Natural killer cell treated with Interleukin-12 subunit alpha and Interleukin-12 subunit beta and Interleukin-15 and Interleukin-18, amount 100 ng/mL, for 72 hours (primary cell): Measurements from ENCODE around the gene POLD4. TPM values are rescaled to one million over a fixed set of nuclear protein-coding genes. Genes with fewer than 3 reads are reported as not detected.
"Not testable (repeated sequence)": the region's sequence is repeated elsewhere in the genome, so short reads cannot be mapped to it uniquely, and the experiment has no call there.

Experiments used
- ATAC-seq, 2 donors: fragments of 150-1000 bp; cut with Tn5 transposase in 1 of 2; sonication (Bioruptor Pico), chemical (Tn5 transposase) in 1 of 2; 2 replicates each; pipeline ENCODE4 v1.10.0; 2021
- DNase-seq: peaks from one replicate; pipeline ENCODE4 v3.0.0; 2022; ENCODE audit warnings: low spot score
- H3K27ac Mint-ChIP-seq, 2 donors: 1 replicate in 1 of 2; 2 replicates in 1 of 2; pipeline ENCODE4 v1.8.0; 2022; ENCODE audit warnings: mixed read lengths in 2 of 2, mild to moderate bottlenecking in 1 of 2, moderate library complexity in 1 of 2
- H3K27me3 Mint-ChIP-seq, 2 donors: 1 replicate in 1 of 2; 2 replicates in 1 of 2; pipeline ENCODE4 v1.8.0; 2022; ENCODE audit warnings: mixed read lengths in 2 of 2
- H3K36me3 Mint-ChIP-seq: one replicate; pipeline ENCODE4 v1.8.0; 2022; ENCODE audit warnings: mixed read lengths
- H3K4me1 Mint-ChIP-seq, 2 donors: 1 replicate in 1 of 2; 2 replicates in 1 of 2; pipeline ENCODE4 v1.8.0; 2022; ENCODE audit warnings: low read depth in 2 of 2, mixed read lengths in 2 of 2, mild to moderate bottlenecking in 1 of 2
- H3K4me3 Mint-ChIP-seq: one replicate; pipeline ENCODE4 v1.8.0; 2022; ENCODE audit warnings: mixed read lengths
- H3K9me3 Mint-ChIP-seq: 2 replicates; pipeline ENCODE4 v1.8.0; 2022; ENCODE audit warnings: mixed read lengths
- total RNA-seq, 2 donors: library from RNA; stranded (reverse); gene quantifications; one replicate each; pipeline ENCODE4 v1.2.3, GENCODE V29; 2022

POLD4 gene
- 10 to 100 TPM; 25.7 to 46.4 TPM for total RNA-seq

DNA sequence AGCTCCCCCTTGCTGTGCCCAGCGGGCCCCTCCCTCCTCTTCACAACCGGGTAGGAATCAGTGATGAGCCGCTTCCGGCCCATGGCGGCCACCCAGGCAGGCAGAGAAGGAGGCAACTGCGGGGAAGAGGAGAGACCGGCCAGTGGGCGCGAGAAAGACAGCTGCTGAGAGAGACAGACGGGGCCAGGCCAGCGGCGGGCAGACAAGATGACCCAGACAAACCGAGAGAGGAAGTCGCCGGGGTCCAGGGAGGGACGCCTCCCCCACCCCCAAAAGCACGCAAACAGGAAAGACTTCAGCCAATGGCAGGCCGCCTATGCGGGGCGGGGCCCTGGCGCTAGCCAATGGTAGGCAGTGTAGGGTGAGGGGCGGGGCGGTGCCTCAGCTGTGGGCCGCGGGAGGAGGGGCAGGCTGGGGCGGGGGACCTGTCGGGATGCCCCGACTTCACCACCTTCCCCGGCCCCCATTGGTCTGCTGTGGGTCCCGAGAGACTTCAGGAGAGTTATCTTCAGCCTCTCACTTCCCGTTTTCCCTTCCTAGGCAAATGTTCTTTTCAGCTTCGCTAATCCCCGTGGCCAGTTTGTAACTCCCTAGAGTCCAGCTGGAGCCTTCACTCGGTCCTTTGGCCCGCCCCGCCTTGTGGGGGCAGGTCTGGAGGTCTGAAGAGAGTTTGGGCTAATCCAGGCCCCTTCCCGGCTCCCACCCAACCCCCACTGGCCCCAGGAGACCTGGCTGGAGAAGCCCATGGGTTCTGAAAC, at the start of gene POLD4:
TSS of gene POLD4 (minus strand) at position 230 of the 758 bp plus-strand sequence. CDS start at position 83, 147 bp downstream.
- DNase-seq (peak; percentile 98), ATAC-seq (peak; percentile 97)
- Mint-ChIP-seq H3K27ac (peak within 1 kb of the TSS; percentile 95 to 96), H3K36me3 (no peaks in the 10 kb centered on the region), H3K4me3 (peak within 1 kb of the TSS; percentile 91), H3K9me3 (no peaks in the 10 kb centered on the region), H3K27me3 (peaks cover 5 to 6% of the 10 kb centered on the region in 2 donors), H3K4me1 (peaks cover 29 to 39% of the 10 kb centered on the region in 2 donors)

DNA sequence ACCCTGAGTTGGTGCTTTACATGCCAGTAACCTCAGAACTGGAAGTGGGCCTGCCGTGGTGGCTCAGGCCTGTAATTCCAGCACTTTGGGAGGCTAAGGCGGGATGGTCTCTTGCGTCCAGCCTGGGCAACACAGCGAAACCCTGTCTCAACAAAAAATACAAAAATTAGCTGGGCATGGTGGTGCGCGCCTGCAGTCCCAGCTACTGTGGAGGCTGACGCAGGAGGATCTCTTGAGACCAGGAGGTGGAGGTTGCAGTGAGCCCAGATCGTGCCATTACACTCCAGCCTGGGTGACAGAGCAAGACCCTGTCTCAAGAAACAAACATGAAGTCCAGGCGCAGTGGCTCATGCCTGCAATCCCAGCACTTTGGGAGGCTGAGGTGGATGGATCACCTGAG, 49.7 kb upstream of the POLD4 start:
- DNase-seq, H3K27me3 Mint-ChIP-seq: not testable (repeated sequence)

GRCh38 chr11:67402192-67402839, 49.0 kb upstream of the POLD4 start:
- not testable (repeated sequence) for H3K36me3 Mint-ChIP-seq, H3K9me3 Mint-ChIP-seq, ATAC-seq, H3K27me3 Mint-ChIP-seq, DNase-seq
- Mint-ChIP-seq H3K4me3 (peak overlapping the region; percentile 62), H3K4me1 (peaks cover 36 to 42% of the 10 kb centered on the region in 2 donors), H3K27ac (peak overlapping the region; percentile 97)

More for the DNA sequence above, 49.7 kb upstream of the POLD4 start:
- Mint-ChIP-seq H3K4me3 (peak overlapping the region; percentile 91), H3K27ac (peak overlapping the region; percentile 97), H3K4me1 (peaks cover 36 to 41% of the 10 kb centered on the region in 2 donors)
- H3K36me3 Mint-ChIP-seq, ATAC-seq, H3K9me3 Mint-ChIP-seq: not testable (repeated sequence)

DNA sequence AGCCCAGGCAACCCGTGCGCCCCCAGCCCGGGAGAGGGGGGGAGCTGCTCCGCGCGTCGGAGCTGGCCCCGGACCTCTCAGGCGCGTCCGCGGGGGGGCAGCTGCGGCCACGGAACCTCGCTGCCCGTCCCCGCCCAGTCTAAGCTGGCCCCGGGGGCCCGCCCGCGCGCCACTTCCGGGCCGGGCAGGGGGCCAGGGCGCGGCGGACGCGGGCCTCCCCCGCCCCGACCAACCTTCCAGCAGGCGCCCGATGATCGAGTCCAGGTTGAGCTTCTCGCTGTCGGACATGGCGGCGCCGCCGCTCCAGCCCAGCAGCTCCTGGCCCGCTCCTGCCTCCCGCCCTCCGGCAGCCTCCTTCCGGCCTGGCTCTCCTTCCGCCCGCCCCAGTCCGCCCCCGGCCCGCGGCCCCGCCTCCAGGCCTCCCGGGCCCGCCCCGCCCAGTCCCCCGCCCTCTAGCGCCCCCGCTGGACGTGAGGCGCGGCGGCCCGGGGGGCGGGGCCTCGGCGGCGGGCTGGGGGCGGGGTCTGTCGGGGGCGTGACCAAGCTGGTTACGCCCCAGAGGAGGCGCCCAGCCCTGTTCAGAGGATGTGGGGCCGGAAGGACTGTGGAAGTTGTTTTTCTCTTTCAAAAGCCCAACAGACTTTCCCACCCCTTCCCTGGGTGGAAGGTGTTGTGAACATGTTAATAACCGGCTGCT, 48.3 kb upstream of the POLD4 start, which contains the start of gene PPP1CA:
TSS of gene PPP1CA (minus strand) at position 364 of the 697 bp plus-strand sequence. CDS start at position 288, 76 bp downstream.
- Mint-ChIP-seq H3K4me3 (peak within 1 kb of the TSS; percentile 96), H3K27ac (peak within 1 kb of the TSS; percentile 97), H3K27me3 (no peaks in the 10 kb centered on the region), H3K9me3 (no peaks in the 10 kb centered on the region), H3K4me1 (peaks cover 35 to 43% of the 10 kb centered on the region in 2 donors), H3K36me3 (peaks cover 4% of the 10 kb centered on the region)
- ATAC-seq, result peak; percentile 88 to 93
- peak; percentile 92 for DNase-seq

GRCh38 chr11:67400942-67401494, 47.7 kb upstream of the POLD4 start:
- Mint-ChIP-seq H3K4me3 (peak overlapping the region; percentile 96), H3K4me1 (peaks cover 35 to 40% of the 10 kb centered on the region in 2 donors), H3K36me3 (peaks cover 4% of the 10 kb centered on the region), H3K27ac (peak overlapping the region; percentile 71 to 87), H3K27me3 (no peaks in the 10 kb centered on the region), H3K9me3 (no peaks in the 10 kb centered on the region)
- DNase-seq, result no peak
- ATAC-seq, result peak in 1 of 2 donors; percentile 8

DNA sequence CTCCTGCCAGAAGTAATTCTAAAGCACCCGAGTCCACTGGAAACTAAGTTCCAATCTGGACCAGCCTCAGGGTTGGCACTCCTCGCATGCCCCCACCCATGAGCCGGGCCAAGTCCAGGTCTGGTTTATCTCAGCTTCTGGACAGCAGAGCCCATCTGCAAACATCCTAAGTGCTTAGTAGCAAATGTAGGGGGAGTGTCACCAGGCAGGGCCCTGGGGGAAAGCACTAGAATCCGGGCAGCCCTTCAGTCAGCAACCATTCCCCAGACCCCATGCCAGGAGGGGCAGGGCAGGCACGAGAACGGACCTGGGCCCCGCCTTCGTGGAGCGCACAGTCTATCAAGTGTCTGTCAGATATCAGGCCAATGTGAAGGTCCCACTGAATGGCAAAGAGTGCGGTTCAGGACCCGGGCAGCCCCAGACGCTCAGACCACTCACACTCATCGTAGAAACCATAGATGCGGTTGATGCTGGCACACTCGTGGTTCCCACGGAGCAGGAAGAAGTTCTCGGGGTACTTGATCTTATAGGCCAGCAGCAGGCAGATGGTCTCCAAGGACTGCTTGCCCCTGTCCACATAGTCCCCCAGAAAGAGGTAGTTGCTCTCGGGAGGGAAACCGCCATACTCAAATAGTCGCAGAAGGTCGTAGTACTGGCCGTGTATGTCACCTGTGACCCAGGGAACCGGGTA, 47.0 kb upstream of the POLD4 start:
- Mint-ChIP-seq H3K27me3 (no peaks in the 10 kb centered on the region), H3K36me3 (peaks cover 4% of the 10 kb centered on the region), H3K9me3 (no peaks in the 10 kb centered on the region), H3K27ac (peak overlapping the region; percentile 71 to 87), H3K4me3 (peak overlapping the region; percentile 96), H3K4me1 (peaks cover 35 to 40% of the 10 kb centered on the region in 2 donors)
- DNase-seq (no peak), ATAC-seq (no peak)

GRCh38 chr11:67398661-67399563, 45.6 kb upstream of the POLD4 start:
- DNase-seq, result no peak
- no peak overlapping the region for H3K27ac Mint-ChIP-seq
- peaks cover 4% of the 10 kb centered on the region for H3K36me3 Mint-ChIP-seq
- peak overlapping the region; percentile 30 for H3K4me3 Mint-ChIP-seq
- H3K4me1 Mint-ChIP-seq, result peaks cover 27 to 32% of the 10 kb centered on the region in 2 donors
- H3K9me3 Mint-ChIP-seq, result no peaks in the 10 kb centered on the region
- ATAC-seq, result no peak
- no peaks in the 10 kb centered on the region for H3K27me3 Mint-ChIP-seq

DNA sequence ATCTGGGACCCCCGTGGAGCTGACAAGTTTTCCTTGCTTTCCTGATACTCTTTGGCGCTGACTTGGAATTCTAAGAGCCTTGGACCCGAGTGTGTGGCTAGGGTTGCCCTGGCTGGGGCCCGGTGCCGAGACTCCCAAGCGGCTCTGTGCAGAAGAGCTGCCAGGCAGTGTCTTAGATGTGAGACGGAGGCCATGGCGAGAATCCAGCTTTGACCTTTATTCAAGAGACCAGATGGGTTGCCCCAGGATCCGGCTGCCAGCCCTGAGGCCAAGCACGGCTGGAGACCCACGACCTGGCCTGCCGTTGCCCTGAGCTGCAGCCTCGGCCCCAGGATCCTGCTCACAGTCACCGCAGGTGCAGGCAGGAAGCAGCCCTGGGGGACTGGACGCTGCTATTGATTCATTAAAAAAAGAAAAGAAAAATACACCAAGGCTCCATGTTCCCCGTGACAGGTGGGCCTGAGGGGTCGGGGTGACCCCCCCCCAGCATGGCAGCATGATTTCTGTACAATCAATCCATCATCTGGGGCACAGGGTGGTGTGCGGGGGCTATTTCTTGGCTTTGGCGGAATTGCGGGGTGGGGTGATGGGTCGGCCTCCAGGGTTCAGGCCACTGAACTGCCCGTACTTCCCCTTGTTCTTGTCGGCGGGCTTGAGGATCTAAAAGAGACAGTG, 44.8 kb upstream of the POLD4 start:
- no peak for ATAC-seq

DNA sequence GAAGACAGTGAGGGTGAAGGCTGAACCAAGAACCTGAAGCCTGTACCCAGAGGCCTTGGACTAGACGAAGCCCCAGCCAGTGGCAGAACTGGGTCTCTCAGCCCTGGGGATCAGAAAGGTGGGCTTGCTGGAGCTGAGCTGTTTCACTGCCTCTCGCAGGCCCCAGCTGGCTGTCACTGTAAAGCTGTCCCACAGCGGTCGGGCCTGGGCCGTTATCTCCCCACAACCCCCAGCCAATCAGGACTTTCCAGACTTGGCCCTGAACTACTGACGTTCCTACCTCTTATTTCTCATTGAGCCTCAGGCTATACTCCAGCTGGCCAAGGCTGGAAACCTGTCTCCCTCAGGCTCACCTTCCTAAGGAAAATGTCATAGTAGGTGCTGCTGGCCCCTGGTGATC, 44.2 kb upstream of the POLD4 start:
- peaks cover 26 to 31% of the 10 kb centered on the region in 2 donors for H3K4me1 Mint-ChIP-seq
- H3K4me3 Mint-ChIP-seq, result peak overlapping the region; percentile 41
- no peaks in the 10 kb centered on the region for H3K27me3 Mint-ChIP-seq
- H3K36me3 Mint-ChIP-seq, result peaks cover 4% of the 10 kb centered on the region
- H3K27ac Mint-ChIP-seq, result peak overlapping the region; percentile 67 to 75
- ATAC-seq (no peak), DNase-seq (no peak)
- H3K9me3 Mint-ChIP-seq, result no peaks in the 10 kb centered on the region

More for the DNA sequence above, 44.8 kb upstream of the POLD4 start:
- H3K36me3 Mint-ChIP-seq, result peaks cover 4% of the 10 kb centered on the region
- peaks cover 24 to 28% of the 10 kb centered on the region in 2 donors for H3K4me1 Mint-ChIP-seq
- no peak for DNase-seq
- no peaks in the 10 kb centered on the region for H3K27me3 Mint-ChIP-seq
- H3K27ac Mint-ChIP-seq, result peak overlapping the region; percentile 55 to 75
- no peaks in the 10 kb centered on the region for H3K9me3 Mint-ChIP-seq
- H3K4me3 Mint-ChIP-seq, result peak overlapping the region; percentile 41

GRCh38 chr11:67396587-67397389, 43.4 kb upstream of the POLD4 start:
- ATAC-seq, result no peak
- DNase-seq, result no peak
- H3K27me3 Mint-ChIP-seq, result no peaks in the 10 kb centered on the region
- H3K9me3 Mint-ChIP-seq, result no peaks in the 10 kb centered on the region
- H3K4me1 Mint-ChIP-seq, result peaks cover 27 to 35% of the 10 kb centered on the region in 2 donors
- peaks cover 4% of the 10 kb centered on the region for H3K36me3 Mint-ChIP-seq
- peak overlapping the region; percentile 62 for H3K4me3 Mint-ChIP-seq
- peak overlapping the region; percentile 67 to 89 for H3K27ac Mint-ChIP-seq

DNA sequence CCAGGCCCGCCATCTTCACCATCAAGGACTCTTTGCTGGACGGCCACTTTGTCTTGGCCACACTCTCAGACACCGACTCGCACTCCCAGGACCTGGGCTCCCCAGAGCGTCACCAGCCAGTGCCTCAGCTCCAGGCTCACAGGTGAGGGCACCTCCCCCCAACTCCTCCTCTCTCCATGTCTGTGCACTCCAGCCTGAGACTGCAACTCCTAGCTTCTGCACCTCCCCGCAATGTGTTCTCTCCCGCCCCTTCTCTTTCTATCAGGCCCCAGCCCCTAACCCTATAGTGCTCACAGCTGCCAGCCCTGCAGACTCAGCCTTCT, 42.9 kb upstream of the POLD4 start:
- no peak for DNase-seq
- H3K36me3 Mint-ChIP-seq, result peaks cover 4% of the 10 kb centered on the region
- no peaks in the 10 kb centered on the region for H3K9me3 Mint-ChIP-seq
- H3K27me3 Mint-ChIP-seq, result no peaks in the 10 kb centered on the region
- no peak overlapping the region for H3K4me3 Mint-ChIP-seq
- ATAC-seq, result no peak
- H3K27ac Mint-ChIP-seq, result peak overlapping the region; percentile 67 to 89
- peaks cover 27 to 37% of the 10 kb centered on the region in 2 donors for H3K4me1 Mint-ChIP-seq
